ENCODE measurements around the gene SIDT2. TPM values are rescaled to one million over a fixed set of nuclear protein-coding genes. Genes with fewer than 3 reads are reported as not detected.

SIDT2 gene
- polyA plus RNA-seq, 1 experiment = 32.5 TPM

DNA sequence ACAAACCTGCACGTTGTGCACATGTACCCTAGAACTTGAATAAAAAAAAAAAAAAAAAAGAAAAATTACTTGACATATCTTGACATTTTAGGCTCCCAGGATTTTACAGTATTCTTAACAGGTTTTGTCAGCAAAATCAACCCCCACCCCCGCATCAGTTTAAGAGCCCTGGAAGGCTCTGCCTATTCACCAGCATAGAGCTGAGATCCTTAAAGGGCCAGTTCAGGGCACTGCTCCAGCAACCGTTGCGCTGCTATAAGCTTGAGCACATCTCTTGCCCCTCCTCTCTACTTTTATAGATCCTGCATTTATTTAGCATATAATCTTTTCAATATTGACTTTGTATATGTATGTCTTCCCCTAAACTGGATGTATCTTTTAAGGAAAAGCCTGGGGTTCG lies 35.2 kb upstream of the SIDT2 start:
- ChIA-PET POLR2A (interaction anchor here (0.6 to 2.8 kb wide), 8 partner anchors 36 to 346 kb away, joined by 3 to 18 read pairs (median 6); partner anchors contain the start of genes SIDT2 and TAGLN), CTCF (interaction anchor here (1.1 to 2.9 kb wide), 2 partner anchors 84 to 352 kb away, joined by 4 to 14 read pairs; partner anchors contain the start of gene APOA5)
- DNase-seq (ENCODE audit: low read depth, low spot score) = no peak

GRCh38 chr11:117143871-117144476 lies 34.6 kb upstream of the SIDT2 start, which contains the start of gene PAFAH1B2:
TSS of gene PAFAH1B2 (plus strand) at chr11:117144287. CDS start at chr11:117152448, 8,161 bp downstream.
- Histone ChIP-seq H3K9me3 (ENCODE audit: control insufficient read depth, insufficient read depth, low read length) (no peaks in the 10 kb centered on the region), H3K27me3 (ENCODE audit: control insufficient read depth, insufficient read depth, low read length) (no peaks in the 10 kb centered on the region), H3K4me3 (ENCODE audit: low read depth, low read length) (peak within 1 kb of the TSS; percentile 95), H3K27ac (ENCODE audit: low read depth, low read length) (peak within 1 kb of the TSS; percentile 82)
- CTCF ChIA-PET = interaction anchor here (1.1 to 2.9 kb wide), 2 partner anchors 83 to 353 kb away, joined by 4 to 14 read pairs; partner anchors contain the start of gene APOA5
- TF ChIP-seq CTCF (IDR thresholded peaks at IDR 0.05; ENCODE audit: low read depth, low read length) = no peak
- POLR2A ChIA-PET = interaction anchor here (0.6 to 2.8 kb wide), 14 partner anchors 17 to 356 kb away, joined by 3 to 18 read pairs (median 4); partner anchors contain the start of genes SIDT2, TAGLN and ZPR1
- peak; percentile 60 for DNase-seq (ENCODE audit: low read depth, low spot score)

More for the DNA sequence above, 35.2 kb upstream of the SIDT2 start:
- Histone ChIP-seq H3K27ac (ENCODE audit: low read depth, low read length) (peak overlapping the region; percentile 80), H3K4me3 (ENCODE audit: low read depth, low read length) (peak overlapping the region; percentile 95), H3K9me3 (ENCODE audit: control insufficient read depth, insufficient read depth, low read length) (no peaks in the 10 kb centered on the region), H3K27me3 (ENCODE audit: control insufficient read depth, insufficient read depth, low read length) (no peaks in the 10 kb centered on the region)
- TF ChIP-seq CTCF (IDR thresholded peaks at IDR 0.05; ENCODE audit: low read depth, low read length) = no peak

DNA sequence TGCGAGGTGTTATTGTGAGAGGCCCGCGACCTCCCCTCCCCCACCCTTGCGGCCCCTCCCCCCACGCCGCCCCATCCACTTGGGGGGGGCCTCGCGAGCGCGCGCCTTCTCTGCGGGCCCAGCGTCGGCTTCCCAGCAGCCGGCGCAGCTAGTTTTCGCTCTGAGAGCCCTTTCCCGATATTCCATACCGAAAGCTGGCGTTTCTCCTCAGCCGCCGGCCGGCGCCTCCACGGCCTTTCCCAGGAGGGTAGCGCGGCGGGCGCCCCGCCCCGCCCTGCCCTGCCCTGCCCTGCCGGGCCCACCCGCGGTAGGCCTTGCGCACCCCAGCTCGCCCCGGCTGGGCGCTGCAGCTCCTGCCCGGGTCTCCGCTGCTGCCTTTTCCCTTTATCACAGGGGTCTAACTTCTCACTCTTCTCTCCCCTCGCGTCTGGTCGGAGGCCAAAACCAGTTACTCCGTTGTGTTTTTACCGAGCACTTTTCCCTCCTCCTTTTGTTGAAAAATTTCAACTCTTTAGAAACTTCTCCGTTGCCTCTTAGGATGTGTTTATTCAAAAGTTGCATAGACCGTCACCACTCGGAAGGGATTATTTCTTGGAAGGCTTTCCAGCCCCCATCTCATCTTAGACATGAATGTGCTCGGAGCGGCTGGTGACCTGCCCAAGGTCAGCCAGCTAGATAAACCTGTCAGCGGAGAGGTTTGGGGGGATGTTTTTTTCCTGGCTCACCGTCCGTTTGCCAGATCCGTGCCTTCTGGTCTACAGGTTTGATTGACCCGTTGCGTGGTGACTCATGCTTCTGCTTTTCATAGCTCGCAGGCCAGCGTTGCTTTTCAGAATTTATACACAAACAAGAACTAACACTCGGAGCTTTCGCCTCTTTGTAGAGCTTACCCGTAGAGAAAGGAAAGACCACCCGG lies 33.8 kb upstream of the SIDT2 start:
- TF ChIP-seq CTCF (IDR thresholded peaks at IDR 0.05; ENCODE audit: low read depth, low read length) = no peak
- peak overlapping the region; percentile 95 for H3K4me3 ChIP-seq (ENCODE audit: low read depth, low read length)
- H3K27ac ChIP-seq (ENCODE audit: low read depth, low read length) = peak overlapping the region; percentile 82
- peak; percentile 56 for DNase-seq (ENCODE audit: low read depth, low spot score)
- POLR2A ChIA-PET = interaction anchor here (0.6 to 2.8 kb wide), 11 partner anchors 16 to 357 kb away, joined by 3 to 18 read pairs (median 4); partner anchors contain the start of genes SIDT2, TAGLN and ZPR1
- CTCF ChIA-PET = interaction anchor here (1.0 to 2.9 kb wide), 7 partner anchors 34 to 354 kb away, joined by 3 to 14 read pairs (median 4); partner anchors contain the start of genes APOA5 and SIDT2
- no peaks in the 10 kb centered on the region for H3K9me3 ChIP-seq (ENCODE audit: control insufficient read depth, insufficient read depth, low read length)
- H3K27me3 ChIP-seq (ENCODE audit: control insufficient read depth, insufficient read depth, low read length) = no peaks in the 10 kb centered on the region

DNA sequence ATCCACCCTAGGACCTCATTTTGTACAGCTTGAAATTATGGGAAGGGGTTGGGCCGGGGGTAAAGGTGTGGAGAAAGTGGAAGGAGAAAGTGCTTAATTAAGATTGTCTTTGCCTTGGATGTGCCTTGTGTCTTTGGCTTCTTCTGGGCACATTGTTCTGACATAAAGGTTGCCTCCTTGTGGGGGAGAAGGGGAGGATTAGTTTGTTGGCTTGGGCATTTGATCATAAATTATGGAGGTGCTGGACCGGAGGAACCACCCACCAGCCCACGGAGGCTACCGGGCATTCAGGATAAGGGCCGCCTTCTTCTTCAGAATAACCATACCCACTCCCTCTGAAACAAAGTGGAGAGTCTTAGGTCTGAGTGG lies 33.2 kb upstream of the SIDT2 start:
- DNase-seq (ENCODE audit: low read depth, low spot score) = no peak
- Histone ChIP-seq H3K4me3 (ENCODE audit: low read depth, low read length) (peak overlapping the region; percentile 95), H3K27ac (ENCODE audit: low read depth, low read length) (peak overlapping the region; percentile 82), H3K27me3 (ENCODE audit: control insufficient read depth, insufficient read depth, low read length) (no peaks in the 10 kb centered on the region), H3K9me3 (ENCODE audit: control insufficient read depth, insufficient read depth, low read length) (no peaks in the 10 kb centered on the region)
- CTCF ChIA-PET = interaction anchor here (0.7 to 2.9 kb wide), 7 partner anchors 33 to 358 kb away, joined by 3 to 14 read pairs (median 3); partner anchors contain the start of genes APOA5 and SIDT2
- TF ChIP-seq CTCF (IDR thresholded peaks at IDR 0.05; ENCODE audit: low read depth, low read length) = peak; percentile 36
- POLR2A ChIA-PET = interaction anchor here (0.7 to 2.8 kb wide), 4 partner anchors 16 to 34 kb away, joined by 3 to 18 read pairs (median 6); partner anchors contain the start of gene SIDT2

Data from AG04450 (cell line).